NCI-H2196 (cell line): ENCODE data around the gene GGTA1.

ENCODE experiments used
- DNase-seq: peaks from one replicate; lab custom pipeline; 2025; ENCODE audit not compliant: unreplicated experiment; lab: John Stamatoyannopoulos, UW

The GGTA1 gene

GRCh38 chr9:121411993-121412392, 87.7 kb downstream of the GGTA1 start:
- DNase-seq = no peak

- DNase-seq = no peak
These were observed 93.7 kb downstream of the GGTA1 start for GRCh38 chr9:121405899-121406298.
